Body of pancreas (tissue), 4 donors: Measurements from ENCODE around the gene DIS3L2.
"Not testable (repeated sequence)": the region's sequence is repeated elsewhere in the genome, so short reads cannot be mapped to it uniquely, and the experiment has no call there.

Experiments
- POLR2A ChIP-seq, 3 donors: fragments of 450-650 bp; IDR thresholded peaks; one replicate each; pipeline ENCODE4 v1.6.1; 2016; ENCODE audit warnings: antibody characterized with exemption in 3 of 3, mild to moderate bottlenecking in 2 of 3
- TF ChIP-seq, protein P1 (sequence below), 7 experiments: fragments of 450-650 bp in 4 of 7; fragments of 200-600 bp in 3 of 7; sonication (generic) in 3 of 7; IDR thresholded peaks; one replicate each; pipeline ENCODE4 v1.5.1; 2016 to 2019; ENCODE audit warnings: antibody characterized with exemption in 7 of 7

DNA sequence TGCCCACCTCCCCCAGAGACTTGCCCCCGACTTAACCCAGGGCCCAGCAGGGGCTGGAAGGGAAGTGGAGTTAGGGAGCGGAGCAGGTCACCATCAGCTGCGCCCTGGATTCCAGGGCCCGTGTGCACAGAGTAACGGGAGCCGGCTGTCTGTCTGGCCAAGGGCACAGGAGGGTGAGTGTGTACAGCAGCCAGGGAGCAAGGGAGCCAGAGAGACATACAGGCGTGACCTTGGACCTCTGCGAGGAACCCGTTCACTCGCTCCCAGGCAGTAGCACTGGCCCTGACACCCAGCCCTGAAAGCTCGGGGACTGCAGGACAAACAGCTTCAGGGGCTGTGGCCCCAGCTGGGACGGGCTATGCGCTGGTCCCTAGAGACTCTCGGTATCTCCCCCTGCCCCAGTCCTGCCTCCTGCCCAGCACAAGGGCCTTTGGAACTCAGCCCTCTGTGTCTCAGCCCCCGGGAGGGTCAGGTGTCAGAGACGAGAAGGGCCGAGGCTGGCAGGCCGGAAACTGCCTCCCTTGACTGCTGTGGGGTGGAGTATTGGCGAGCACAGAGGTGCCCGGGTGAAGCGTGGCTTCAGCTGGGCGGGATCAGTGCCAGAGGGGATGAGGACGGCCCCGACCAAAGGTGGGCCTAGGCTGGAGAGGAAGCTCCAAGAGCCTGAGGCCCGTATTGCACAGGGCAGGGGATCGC, 370.9 kb downstream of the DIS3L2 start:
- TF ChIP-seq, protein P1, sequence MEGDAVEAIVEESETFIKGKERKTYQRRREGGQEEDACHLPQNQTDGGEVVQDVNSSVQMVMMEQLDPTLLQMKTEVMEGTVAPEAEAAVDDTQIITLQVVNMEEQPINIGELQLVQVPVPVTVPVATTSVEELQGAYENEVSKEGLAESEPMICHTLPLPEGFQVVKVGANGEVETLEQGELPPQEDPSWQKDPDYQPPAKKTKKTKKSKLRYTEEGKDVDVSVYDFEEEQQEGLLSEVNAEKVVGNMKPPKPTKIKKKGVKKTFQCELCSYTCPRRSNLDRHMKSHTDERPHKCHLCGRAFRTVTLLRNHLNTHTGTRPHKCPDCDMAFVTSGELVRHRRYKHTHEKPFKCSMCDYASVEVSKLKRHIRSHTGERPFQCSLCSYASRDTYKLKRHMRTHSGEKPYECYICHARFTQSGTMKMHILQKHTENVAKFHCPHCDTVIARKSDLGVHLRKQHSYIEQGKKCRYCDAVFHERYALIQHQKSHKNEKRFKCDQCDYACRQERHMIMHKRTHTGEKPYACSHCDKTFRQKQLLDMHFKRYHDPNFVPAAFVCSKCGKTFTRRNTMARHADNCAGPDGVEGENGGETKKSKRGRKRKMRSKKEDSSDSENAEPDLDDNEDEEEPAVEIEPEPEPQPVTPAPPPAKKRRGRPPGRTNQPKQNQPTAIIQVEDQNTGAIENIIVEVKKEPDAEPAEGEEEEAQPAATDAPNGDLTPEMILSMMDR (IDR thresholded peaks at IDR 0.05): not testable (repeated sequence)
- TF ChIP-seq POLR2A (IDR thresholded peaks at IDR 0.05): not testable (repeated sequence)
